ENCODE data around the gene GOLGA3.
"Not testable (repeated sequence)": the region's sequence is repeated elsewhere in the genome, so short reads cannot be mapped to it uniquely, and the experiment has no call there.

The GOLGA3 gene

DNA sequence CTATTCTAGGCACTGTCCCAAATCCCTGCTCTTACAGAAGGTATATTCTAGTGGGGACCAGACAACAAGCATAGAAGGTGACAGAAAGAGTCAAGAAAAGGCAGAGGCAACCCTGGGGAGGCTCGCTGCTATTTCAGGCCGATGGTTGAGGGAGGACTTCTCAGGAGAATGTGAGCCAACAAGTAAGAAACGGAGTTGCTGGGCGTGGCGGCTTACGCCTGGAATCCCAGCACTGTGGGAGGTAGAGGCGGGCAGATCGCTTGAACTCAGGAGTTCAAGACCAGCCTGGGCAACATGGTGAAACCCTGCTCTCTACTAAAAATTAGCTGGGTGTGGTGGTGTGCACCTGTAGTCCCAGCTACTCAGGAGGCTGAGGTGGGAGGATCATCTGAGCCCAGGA lies 4.7 kb upstream of the GOLGA3 start:
- no peak overlapping the region for H3K27ac ChIP-seq (ENCODE audit: low read depth, low read length)
- H3K4me3 ChIP-seq (ENCODE audit: low read depth, low read length) = no peak overlapping the region
- H3K36me3 ChIP-seq (ENCODE audit: control insufficient read depth, insufficient read depth, low read length) = peaks cover 19% of the 10 kb centered on the region
- no peaks in the 10 kb centered on the region for H3K27me3 ChIP-seq (ENCODE audit: control insufficient read depth, insufficient read depth, low read length)
- H3K4me1 ChIP-seq (ENCODE audit: control insufficient read depth, insufficient read depth, low read length) = no peaks in the 10 kb centered on the region
- no peaks in the 10 kb centered on the region for H3K9me3 ChIP-seq (ENCODE audit: control insufficient read depth, insufficient read depth, low read depth, low read length)
- H3K9ac ChIP-seq (ENCODE audit: low read length) = no peak overlapping the region

- H3K36me3 ChIP-seq (ENCODE audit: control insufficient read depth, insufficient read depth, low read length) = peaks cover 27% of the 10 kb centered on the region
- peaks cover 4% of the 10 kb centered on the region; the same call in 1 of the 2 replicates for H3K4me1 ChIP-seq (ENCODE audit: control insufficient read depth, insufficient read depth, low read length)
Observed at GRCh38 chr12:132831771-132832170, 3.1 kb upstream of the GOLGA3 start.

GRCh38 chr12:132827763-132828703 lies 636 bp downstream of the GOLGA3 start:
- Histone ChIP-seq H3K4me3 (ENCODE audit: low read depth, low read length) (peak overlapping the region; percentile 98), H3K27ac (ENCODE audit: low read depth, low read length) (peak overlapping the region; percentile 64; the same call in 1 of the 2 replicates), H3K9ac (ENCODE audit: low read length) (peak overlapping the region; percentile 100), H3K9me3 (ENCODE audit: control insufficient read depth, insufficient read depth, low read depth, low read length) (no peaks in the 10 kb centered on the region), H3K27me3 (ENCODE audit: control insufficient read depth, insufficient read depth, low read length) (no peaks in the 10 kb centered on the region), H3K36me3 (ENCODE audit: control insufficient read depth, insufficient read depth, low read length) (peaks cover 42% of the 10 kb centered on the region), H3K4me1 (ENCODE audit: control insufficient read depth, insufficient read depth, low read length) (peaks cover 4% of the 10 kb centered on the region; the same call in 1 of the 2 replicates)

More at GRCh38 chr12:132831771-132832170, 3.1 kb upstream of the GOLGA3 start:
- Histone ChIP-seq H3K9ac (ENCODE audit: low read length) (no peak overlapping the region), H3K9me3 (ENCODE audit: control insufficient read depth, insufficient read depth, low read depth, low read length) (no peaks in the 10 kb centered on the region), H3K4me3 (ENCODE audit: low read depth, low read length) (no peak overlapping the region), H3K27me3 (ENCODE audit: control insufficient read depth, insufficient read depth, low read length) (no peaks in the 10 kb centered on the region), H3K27ac (ENCODE audit: low read depth, low read length) (no peak overlapping the region)

GRCh38 chr12:132825861-132826260 lies 2.8 kb downstream of the GOLGA3 start:
- peaks cover 4% of the 10 kb centered on the region; the same call in 1 of the 2 replicates for H3K4me1 ChIP-seq (ENCODE audit: control insufficient read depth, insufficient read depth, low read length)
- H3K36me3 ChIP-seq (ENCODE audit: control insufficient read depth, insufficient read depth, low read length) = peaks cover 57% of the 10 kb centered on the region
- H3K27me3 ChIP-seq (ENCODE audit: control insufficient read depth, insufficient read depth, low read length) = no peaks in the 10 kb centered on the region
- no peak overlapping the region for H3K9ac ChIP-seq (ENCODE audit: low read length)
- no peak overlapping the region for H3K4me3 ChIP-seq (ENCODE audit: low read depth, low read length)
- no peaks in the 10 kb centered on the region for H3K9me3 ChIP-seq (ENCODE audit: control insufficient read depth, insufficient read depth, low read depth, low read length)
- no peak overlapping the region for H3K27ac ChIP-seq (ENCODE audit: low read depth, low read length)

GRCh38 chr12:132825089-132825488 lies 3.6 kb downstream of the GOLGA3 start:
- Histone ChIP-seq H3K27me3 (ENCODE audit: control insufficient read depth, insufficient read depth, low read length) (no peaks in the 10 kb centered on the region), H3K36me3 (ENCODE audit: control insufficient read depth, insufficient read depth, low read length) (peaks cover 63% of the 10 kb centered on the region), H3K9ac (ENCODE audit: low read length) (no peak overlapping the region), H3K9me3 (ENCODE audit: control insufficient read depth, insufficient read depth, low read depth, low read length) (no peaks in the 10 kb centered on the region), H3K4me3 (ENCODE audit: low read depth, low read length) (no peak overlapping the region), H3K4me1 (ENCODE audit: control insufficient read depth, insufficient read depth, low read length) (peaks cover 4% of the 10 kb centered on the region; the same call in 1 of the 2 replicates), H3K27ac (ENCODE audit: low read depth, low read length) (no peak overlapping the region)

DNA sequence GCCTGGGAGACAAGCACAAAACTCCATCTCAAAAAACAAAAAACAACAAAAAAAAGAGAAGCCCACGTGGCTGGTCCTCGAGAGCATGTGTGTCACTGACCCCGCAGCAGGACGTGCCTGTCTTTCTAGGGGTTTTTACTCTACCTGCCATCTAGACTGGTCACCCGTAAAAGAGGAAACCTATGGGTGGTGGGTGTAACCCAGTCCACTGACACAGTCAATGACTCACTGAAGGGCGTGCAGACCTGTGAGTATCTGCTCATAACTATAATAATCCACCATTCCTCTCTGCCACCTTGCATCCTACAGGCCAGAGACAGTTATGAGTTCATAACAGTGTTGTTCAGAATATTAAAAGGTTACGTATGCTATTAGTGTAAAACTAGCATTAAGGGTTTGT lies 4.6 kb downstream of the GOLGA3 start:
- Histone ChIP-seq H3K4me1 (ENCODE audit: control insufficient read depth, insufficient read depth, low read length) (peaks cover 4% of the 10 kb centered on the region; the same call in 1 of the 2 replicates), H3K27ac (ENCODE audit: low read depth, low read length) (no peak overlapping the region), H3K4me3 (ENCODE audit: low read depth, low read length) (no peak overlapping the region), H3K36me3 (ENCODE audit: control insufficient read depth, insufficient read depth, low read length) (peaks cover 73% of the 10 kb centered on the region), H3K9ac (ENCODE audit: low read length) (no peak overlapping the region), H3K9me3 (ENCODE audit: control insufficient read depth, insufficient read depth, low read depth, low read length) (no peaks in the 10 kb centered on the region), H3K27me3 (ENCODE audit: control insufficient read depth, insufficient read depth, low read length) (no peaks in the 10 kb centered on the region)

GRCh38 chr12:132818562-132818961 lies 10.1 kb downstream of the GOLGA3 start:
- no peaks in the 10 kb centered on the region for H3K9me3 ChIP-seq (ENCODE audit: control insufficient read depth, insufficient read depth, low read depth, low read length)
- no peaks in the 10 kb centered on the region for H3K4me1 ChIP-seq (ENCODE audit: control insufficient read depth, insufficient read depth, low read length)
- H3K9ac ChIP-seq (ENCODE audit: low read length) = no peak overlapping the region
- no peak overlapping the region for H3K4me3 ChIP-seq (ENCODE audit: low read depth, low read length)
- no peaks in the 10 kb centered on the region for H3K27me3 ChIP-seq (ENCODE audit: control insufficient read depth, insufficient read depth, low read length)
- H3K27ac ChIP-seq (ENCODE audit: low read depth, low read length) = no peak overlapping the region
- peaks cover 78% of the 10 kb centered on the region for H3K36me3 ChIP-seq (ENCODE audit: control insufficient read depth, insufficient read depth, low read length)

GRCh38 chr12:132814232-132814631 lies 14.4 kb downstream of the GOLGA3 start:
- Histone ChIP-seq H3K36me3 (ENCODE audit: control insufficient read depth, insufficient read depth, low read length) (peaks cover 69% of the 10 kb centered on the region), H3K27me3 (ENCODE audit: control insufficient read depth, insufficient read depth, low read length) (no peaks in the 10 kb centered on the region), H3K27ac (ENCODE audit: low read depth, low read length) (no peak overlapping the region), H3K4me3 (ENCODE audit: low read depth, low read length) (no peak overlapping the region), H3K9ac (ENCODE audit: low read length) (no peak overlapping the region), H3K4me1 (ENCODE audit: control insufficient read depth, insufficient read depth, low read length) (no peaks in the 10 kb centered on the region), H3K9me3 (ENCODE audit: control insufficient read depth, insufficient read depth, low read depth, low read length) (no peaks in the 10 kb centered on the region)

- no peaks in the 10 kb centered on the region for H3K9me3 ChIP-seq (ENCODE audit: control insufficient read depth, insufficient read depth, low read depth, low read length)
- H3K4me3 ChIP-seq (ENCODE audit: low read depth, low read length) = no peak overlapping the region
- no peak overlapping the region for H3K27ac ChIP-seq (ENCODE audit: low read depth, low read length)
- H3K4me1 ChIP-seq (ENCODE audit: control insufficient read depth, insufficient read depth, low read length) = no peaks in the 10 kb centered on the region
- H3K27me3 ChIP-seq (ENCODE audit: control insufficient read depth, insufficient read depth, low read length) = no peaks in the 10 kb centered on the region
- H3K9ac ChIP-seq (ENCODE audit: low read length) = no peak overlapping the region
- peaks cover 64% of the 10 kb centered on the region for H3K36me3 ChIP-seq (ENCODE audit: control insufficient read depth, insufficient read depth, low read length)
Observed at GRCh38 chr12:132813443-132813842, 15.2 kb downstream of the GOLGA3 start.

DNA sequence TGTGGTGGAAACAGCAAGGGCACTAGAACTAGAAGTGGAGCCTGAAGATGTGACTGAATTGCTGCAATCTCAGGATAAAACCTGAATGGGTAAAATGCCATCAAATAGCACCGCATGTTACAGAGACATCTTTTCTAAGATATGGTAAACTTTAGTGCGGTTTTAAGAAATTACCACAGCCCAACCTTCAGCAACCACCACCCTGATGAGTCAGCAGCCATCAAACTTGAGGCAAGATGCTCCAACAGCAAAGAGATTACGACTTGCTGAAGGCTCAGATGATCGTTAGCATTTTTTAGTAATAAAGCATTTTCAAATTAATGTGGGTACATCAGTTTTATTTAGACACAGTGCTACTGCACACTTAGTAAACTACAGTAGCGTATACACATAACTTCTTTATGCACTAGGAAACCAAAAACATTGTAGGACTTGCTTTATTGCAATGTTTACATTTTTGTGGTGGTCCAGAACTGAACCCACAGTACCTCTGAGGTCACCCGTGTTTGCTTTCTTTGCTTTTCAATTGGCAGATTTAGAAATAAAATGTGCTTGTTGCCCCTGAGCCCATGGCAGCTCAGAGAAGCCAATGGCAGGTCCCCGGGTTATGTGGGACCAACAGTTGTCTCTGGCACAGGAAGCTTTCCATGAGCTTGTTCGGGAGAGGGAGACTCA lies 15.9 kb downstream of the GOLGA3 start:
- H3K4me3 ChIP-seq (ENCODE audit: low read depth, low read length) = no peak overlapping the region
- no peak overlapping the region for H3K9ac ChIP-seq (ENCODE audit: low read length)
- no peaks in the 10 kb centered on the region for H3K27me3 ChIP-seq (ENCODE audit: control insufficient read depth, insufficient read depth, low read length)
- H3K4me1 ChIP-seq (ENCODE audit: control insufficient read depth, insufficient read depth, low read length) = no peaks in the 10 kb centered on the region
- H3K36me3 ChIP-seq (ENCODE audit: control insufficient read depth, insufficient read depth, low read length) = peaks cover 64% of the 10 kb centered on the region
- no peaks in the 10 kb centered on the region for H3K9me3 ChIP-seq (ENCODE audit: control insufficient read depth, insufficient read depth, low read depth, low read length)
- H3K27ac ChIP-seq (ENCODE audit: low read depth, low read length) = no peak overlapping the region

DNA sequence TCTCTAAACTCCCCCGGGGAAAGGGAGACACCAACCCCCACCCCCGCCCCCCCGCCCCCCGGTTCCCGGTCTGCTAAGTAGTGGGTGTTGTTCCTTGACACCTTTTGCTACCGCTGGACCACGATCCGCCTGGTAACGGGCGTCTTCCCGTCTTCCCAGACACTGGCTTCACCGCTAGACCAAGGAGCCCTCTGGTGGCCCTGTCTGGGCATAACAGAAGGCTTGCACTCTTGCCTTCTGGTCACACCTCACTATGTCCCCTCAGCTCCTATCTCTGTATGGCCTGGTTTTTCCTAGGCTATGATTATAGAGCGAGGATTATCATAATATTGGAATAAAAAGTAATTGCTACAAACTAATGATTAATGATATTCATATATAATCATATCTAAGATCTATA lies 19.3 kb downstream of the GOLGA3 start:
- H3K9me3 ChIP-seq (ENCODE audit: control insufficient read depth, insufficient read depth, low read depth, low read length); H3K27ac ChIP-seq (ENCODE audit: low read depth, low read length); H3K9ac ChIP-seq (ENCODE audit: low read length); H3K4me3 ChIP-seq (ENCODE audit: low read depth, low read length); H3K27me3 ChIP-seq (ENCODE audit: control insufficient read depth, insufficient read depth, low read length); H3K4me1 ChIP-seq (ENCODE audit: control insufficient read depth, insufficient read depth, low read length): not testable (repeated sequence)
- peaks cover 64% of the 10 kb centered on the region for H3K36me3 ChIP-seq (ENCODE audit: control insufficient read depth, insufficient read depth, low read length)

Measured in HUES6 (cell line).